Lung (tissue), 13 donors: ENCODE results near the gene OR8H2. TPM values are rescaled to one million over a fixed set of nuclear protein-coding genes. Genes with fewer than 3 reads are reported as not detected.

Source experiments
- ATAC-seq: fragments of 200-7000 bp; cut with Tn5 transposase; one replicate; pipeline ENCODE4 v1.9.1; 2020; ENCODE audit warnings: moderate number of reproducible peaks; ENCODE audit not compliant: insufficient read depth, low FRiP score
- DNase-seq, 3 donors: peaks; one replicate each; pipeline ENCODE4 v3.0.0-alpha.2; 2013 to 2017
- H3K27ac ChIP-seq, 2 donors: one replicate each; pipeline ENCODE4 v1.5.1; 2013; ENCODE audit warnings: mild to moderate bottlenecking in 2 of 2, moderate library complexity in 2 of 2, control low read depth in 1 of 2, inconsistent platforms in 1 of 2, low read depth in 1 of 2, low read length in 1 of 2
- H3K27me3 ChIP-seq, 3 donors: one replicate each; pipeline ENCODE4 v1.5.1; 2013; ENCODE audit warnings: low read length in 2 of 3; ENCODE audit not compliant: control insufficient read depth in 3 of 3, insufficient read depth in 3 of 3
- H3K36me3 ChIP-seq, 4 donors: one replicate each; pipeline ENCODE4 v1.5.1; 2013; ENCODE audit warnings: low read length in 4 of 4, mild to moderate bottlenecking in 1 of 4, moderate library complexity in 1 of 4; ENCODE audit not compliant: control insufficient read depth in 4 of 4, insufficient read depth in 4 of 4
- H3K4me1 ChIP-seq, 5 donors: one replicate each; pipeline ENCODE4 v1.5.1; 2013; ENCODE audit warnings: low read length in 5 of 5, mild to moderate bottlenecking in 2 of 5, moderate library complexity in 1 of 5; ENCODE audit not compliant: control insufficient read depth in 5 of 5, insufficient read depth in 5 of 5
- H3K4me3 ChIP-seq: one replicate; pipeline ENCODE4 v1.5.1; 2013; ENCODE audit warnings: mild to moderate bottlenecking, control low read depth, moderate library complexity
- H3K9ac ChIP-seq, 2 donors: one replicate each; pipeline ENCODE4 v1.5.1; 2013; ENCODE audit warnings: low read length in 2 of 2, control low read depth in 1 of 2; ENCODE audit not compliant: insufficient read depth in 1 of 2
- H3K9me3 ChIP-seq, 4 donors: one replicate each; pipeline ENCODE4 v1.5.1; 2013; ENCODE audit warnings: low read length in 3 of 4, mild to moderate bottlenecking in 1 of 4, moderate library complexity in 1 of 4; ENCODE audit not compliant: control insufficient read depth in 4 of 4, insufficient read depth in 3 of 4
- WGBS, 2 donors: extraction: QIAGEN DNeasy Blood & Tissue Kit; methylation state at CpG; one replicate each; pipeline ENCODE4 v1.1.7; 2013; 5-methylcytosine and 5-hydroxymethylcytosine counted together
- polyA plus RNA-seq, 2 donors: library from polyadenylated mRNA; stranded (reverse); fragments of 200-250 nt; gene quantifications; one replicate each; pipeline ENCODE4 v1.2.1, GENCODE V29; 2013
- small RNA-seq: library from RNA; depleted of rRNA; stranded (forward); fragments of <200 nt; gene quantifications from one replicate; pipeline ENCODE3, GENCODE V24; 2014; ENCODE audit warnings: low replicate concordance
- total RNA-seq, 2 donors: library from RNA; depleted of rRNA in 1 of 2; stranded (reverse); fragments of >200 nt in 1 of 2; gene quantifications; one replicate each; pipeline ENCODE4 v1.2.1, GENCODE V29; 2014 to 2021
- TF ChIP-seq, protein P1 (sequence below): IDR thresholded peaks from 2 replicates; pipeline ENCODE4 v1.5.1; 2012; ENCODE audit warnings: mild to moderate bottlenecking; ENCODE audit errors: control extremely low read depth, extremely low read depth
- donor health status: control.
- donor health status: control.
- donor health status: Bipolar disorder and iron deficiency.
- donor health status: healthy.
- donor health status: DM: yes; HTN: yes; CAD: no.

Gene OR8H2
- total and polyA plus RNA-seq, 4 donors = not detected

DNA sequence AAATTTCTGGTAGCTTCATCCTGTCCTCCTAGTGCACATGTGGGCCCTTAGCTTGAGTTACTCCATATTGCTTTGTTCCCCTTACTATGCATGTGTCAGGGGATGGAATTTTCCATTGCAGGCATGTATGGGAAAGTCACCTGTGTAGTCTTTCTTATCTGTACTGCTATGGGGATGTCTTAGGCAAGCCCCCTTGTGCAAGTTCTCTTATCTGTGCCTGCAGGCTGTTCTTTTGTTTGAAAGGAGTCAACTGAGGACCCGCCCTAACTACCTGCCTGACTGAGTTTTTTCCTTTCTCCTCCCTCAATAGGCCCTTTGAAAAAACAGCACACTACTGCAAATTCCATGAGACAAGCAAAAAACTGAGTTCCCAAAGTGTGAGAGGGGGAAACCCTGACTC, 47.9 kb downstream of the OR8H2 start:
- Histone ChIP-seq H3K4me1 (no peaks in the 10 kb centered on the region), H3K9me3 (peaks cover 0 to 19% (median 6%) of the 10 kb centered on the region in 4 donors), H3K27ac (no peak overlapping the region), H3K4me3 (no peak overlapping the region), H3K36me3 (no peaks in the 10 kb centered on the region), H3K9ac (no peak overlapping the region), H3K27me3 (no peaks in the 10 kb centered on the region)
- TF ChIP-seq, protein P1, sequence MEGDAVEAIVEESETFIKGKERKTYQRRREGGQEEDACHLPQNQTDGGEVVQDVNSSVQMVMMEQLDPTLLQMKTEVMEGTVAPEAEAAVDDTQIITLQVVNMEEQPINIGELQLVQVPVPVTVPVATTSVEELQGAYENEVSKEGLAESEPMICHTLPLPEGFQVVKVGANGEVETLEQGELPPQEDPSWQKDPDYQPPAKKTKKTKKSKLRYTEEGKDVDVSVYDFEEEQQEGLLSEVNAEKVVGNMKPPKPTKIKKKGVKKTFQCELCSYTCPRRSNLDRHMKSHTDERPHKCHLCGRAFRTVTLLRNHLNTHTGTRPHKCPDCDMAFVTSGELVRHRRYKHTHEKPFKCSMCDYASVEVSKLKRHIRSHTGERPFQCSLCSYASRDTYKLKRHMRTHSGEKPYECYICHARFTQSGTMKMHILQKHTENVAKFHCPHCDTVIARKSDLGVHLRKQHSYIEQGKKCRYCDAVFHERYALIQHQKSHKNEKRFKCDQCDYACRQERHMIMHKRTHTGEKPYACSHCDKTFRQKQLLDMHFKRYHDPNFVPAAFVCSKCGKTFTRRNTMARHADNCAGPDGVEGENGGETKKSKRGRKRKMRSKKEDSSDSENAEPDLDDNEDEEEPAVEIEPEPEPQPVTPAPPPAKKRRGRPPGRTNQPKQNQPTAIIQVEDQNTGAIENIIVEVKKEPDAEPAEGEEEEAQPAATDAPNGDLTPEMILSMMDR = no peak
- WGBS, 2 donors = 63 to 90% methylated on average over 1 of the region's 1 CpG
- ATAC-seq = no peak
- no peak for DNase-seq

DNA sequence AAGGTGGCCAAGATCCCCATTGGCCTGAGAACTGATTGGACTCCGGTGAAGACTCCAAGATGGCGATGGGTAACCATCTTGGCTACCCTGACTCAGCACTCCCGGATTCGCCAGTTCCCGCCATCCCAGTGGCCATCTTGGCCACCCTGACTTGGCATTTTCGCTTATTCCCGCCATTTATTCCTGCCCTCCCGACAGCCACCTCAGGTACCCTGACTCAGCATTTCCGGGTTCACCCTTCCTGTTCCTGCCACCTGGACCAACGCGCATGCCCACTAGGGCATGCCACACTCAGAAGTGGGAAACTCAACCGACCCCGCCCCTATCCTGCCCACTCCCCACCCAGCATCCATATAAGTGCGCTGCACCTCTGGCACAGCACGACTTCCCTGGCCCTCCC, 48.8 kb downstream of the OR8H2 start:
- no peak for DNase-seq
- Histone ChIP-seq H3K9me3 (peaks cover 0 to 19% (median 6%) of the 10 kb centered on the region in 4 donors), H3K27ac (no peak overlapping the region), H3K4me1 (no peaks in the 10 kb centered on the region), H3K9ac (no peak overlapping the region), H3K4me3 (no peak overlapping the region), H3K27me3 (no peaks in the 10 kb centered on the region), H3K36me3 (no peaks in the 10 kb centered on the region)
- TF ChIP-seq, protein P1 = no peak
- no peak for ATAC-seq
- 91 to 93% methylated on average over 15 of the region's 15 CpGs for WGBS, 2 donors

Small RNA genes lying within 50 kb of the gene (small RNA-seq; reads per million reads assigned to genes)
- not detected for gene OR8I4P

Other genes starting within 250 kb of the OR8H2 start
- gene TRIM51, start 220.4 kb upstream of the OR8H2 start, total RNA-seq = not detected
- gene TRIM51, start 220.4 kb upstream of the OR8H2 start, polyA plus RNA-seq = not detected
- not detected for gene OR5W2, start 189.1 kb upstream of the OR8H2 start, total RNA-seq
- not detected for gene OR5W2, start 189.1 kb upstream of the OR8H2 start, polyA plus RNA-seq
- gene OR5I1, start 167.3 kb upstream of the OR8H2 start, total RNA-seq = not detected
- gene OR5I1, start 167.3 kb upstream of the OR8H2 start, polyA plus RNA-seq = not detected
- not detected for gene OR10AG1, start 133.7 kb upstream of the OR8H2 start, total RNA-seq
- not detected for gene OR10AG1, start 133.7 kb upstream of the OR8H2 start, polyA plus RNA-seq
- gene OR5F1, start 109.1 kb upstream of the OR8H2 start, total RNA-seq = not detected
- not detected for gene OR5F1, start 109.1 kb upstream of the OR8H2 start, polyA plus RNA-seq
- not detected for gene OR5AS1, start 76.0 kb upstream of the OR8H2 start, total RNA-seq
- gene OR5AS1, start 76.0 kb upstream of the OR8H2 start, polyA plus RNA-seq = not detected
- not detected for gene OR8I2, start 10.4 kb upstream of the OR8H2 start, total RNA-seq
- not detected for gene OR8I2, start 10.4 kb upstream of the OR8H2 start, polyA plus RNA-seq
- gene OR8H3, start 18.7 kb downstream of the OR8H2 start, total RNA-seq = not detected
- not detected for gene OR8H3, start 18.7 kb downstream of the OR8H2 start, polyA plus RNA-seq
- gene OR8J3, start 36.5 kb downstream of the OR8H2 start, total RNA-seq = not detected
- gene OR8J3, start 36.5 kb downstream of the OR8H2 start, polyA plus RNA-seq = not detected
- not detected for gene OR8K5, start 56.6 kb downstream of the OR8H2 start, total RNA-seq
- gene OR8K5, start 56.6 kb downstream of the OR8H2 start, polyA plus RNA-seq = not detected
- not detected for gene OR5J2, start 72.9 kb downstream of the OR8H2 start, total RNA-seq
- not detected for gene OR5J2, start 72.9 kb downstream of the OR8H2 start, polyA plus RNA-seq
- gene OR5T2, start 130.6 kb downstream of the OR8H2 start, total RNA-seq = not detected
- not detected for gene OR5T2, start 130.6 kb downstream of the OR8H2 start, polyA plus RNA-seq
- gene OR5T3, start 148.6 kb downstream of the OR8H2 start, total RNA-seq = not detected
- gene OR5T3, start 148.6 kb downstream of the OR8H2 start, polyA plus RNA-seq = not detected
- not detected for gene OR5T1, start 170.5 kb downstream of the OR8H2 start, total RNA-seq
- gene OR5T1, start 170.5 kb downstream of the OR8H2 start, polyA plus RNA-seq = not detected
- gene OR8H1, start 188.6 kb downstream of the OR8H2 start, total RNA-seq = not detected
- gene OR8H1, start 188.6 kb downstream of the OR8H2 start, polyA plus RNA-seq = not detected
- not detected for gene OR8K3, start 211.5 kb downstream of the OR8H2 start, total RNA-seq
- gene OR8K3, start 211.5 kb downstream of the OR8H2 start, polyA plus RNA-seq = not detected
- gene OR8K1, start 242.4 kb downstream of the OR8H2 start, total RNA-seq = not detected
- not detected for gene OR8K1, start 242.4 kb downstream of the OR8H2 start, polyA plus RNA-seq